Lung microvascular endothelial cell (primary cell): ENCODE results near the gene CHST6. TPM values are rescaled to one million over a fixed set of nuclear protein-coding genes. Genes with fewer than 3 reads are reported as not detected.
"Not testable (repeated sequence)": the region's sequence is repeated elsewhere in the genome, so short reads cannot be mapped to it uniquely, and the experiment has no call there.

Experiments
- DNase-seq, 2 donors: peaks; one replicate each; pipeline versions ENCODE4 v3.0.0 to v3.0.0-alpha.2; 2010; ENCODE audit warnings: low read depth in 2 of 2
- total RNA-seq: library from RNA; depleted of rRNA; stranded (reverse); fragments of >200 nt; gene quantifications from 2 replicates; pipeline ENCODE4 v1.2.1, GENCODE V29; 2014

Gene CHST6
- total RNA-seq, result 0.44 and 0.99 TPM in 2 replicates

GRCh38 chr16:75495076-75495674 is at the start of gene CHST6:
Gene CHST6, minus strand, starts transcription at chr16:75495441. Its CDS starts 15,613 bp downstream, at chr16:75479828.
- DNase-seq, result peak; percentile 16 to 50

GRCh38 chr16:75542462-75542861 is 47.2 kb upstream of the CHST6 start:
- DNase-seq, result not testable (repeated sequence)

GRCh38 chr16:75541236-75541635 is 46.0 kb upstream of the CHST6 start:
- no peak for DNase-seq

- DNase-seq, result not testable (repeated sequence)
These were observed 43.8 kb upstream of the CHST6 start for GRCh38 chr16:75538882-75539565.

GRCh38 chr16:75537776-75538175 is 42.5 kb upstream of the CHST6 start:
- no peak for DNase-seq

GRCh38 chr16:75535901-75536300 is 40.7 kb upstream of the CHST6 start, which contains the start of gene CHST5:
Gene CHST5, minus strand, starts transcription at chr16:75536108. Its CDS starts 5,724 bp downstream, at chr16:75530384.
- DNase-seq, result no peak

- DNase-seq, result no peak
These were observed 40.1 kb upstream of the CHST6 start for GRCh38 chr16:75535211-75535843.

- no peak for DNase-seq
These were observed 39.4 kb upstream of the CHST6 start for GRCh38 chr16:75534560-75535205.

- DNase-seq, result no peak
These were observed 37.5 kb upstream of the CHST6 start for GRCh38 chr16:75532791-75533190.

GRCh38 chr16:75532142-75532765 is 37.0 kb upstream of the CHST6 start:
- DNase-seq, result no peak

- DNase-seq, result no peak
These were observed 34.7 kb upstream of the CHST6 start for GRCh38 chr16:75529959-75530358.

- no peak for DNase-seq
These were observed 34.0 kb upstream of the CHST6 start for GRCh38 chr16:75529056-75529905.

- DNase-seq, result no peak
These were observed 32.6 kb upstream of the CHST6 start for GRCh38 chr16:75527825-75528299.

GRCh38 chr16:75526032-75526790 is 31.0 kb upstream of the CHST6 start:
- DNase-seq, result no peak

GRCh38 chr16:75519175-75519574 is 23.9 kb upstream of the CHST6 start:
- no peak for DNase-seq

- peak in 1 of 2 donors; percentile 10 for DNase-seq
These were observed 21.1 kb upstream of the CHST6 start for GRCh38 chr16:75516189-75516966.

- DNase-seq, result no peak
These were observed 19.1 kb upstream of the CHST6 start for GRCh38 chr16:75514296-75514695.

GRCh38 chr16:75506574-75506973 is 11.3 kb upstream of the CHST6 start:
- peak in 1 of 2 donors; percentile 66 for DNase-seq

GRCh38 chr16:75506107-75506506 is 10.9 kb upstream of the CHST6 start:
- DNase-seq, result no peak
